Adrenal gland (tissue), 5 donors: ENCODE measurements around the gene UBE3A.

ENCODE experiments used
- POLR2A ChIP-seq, 2 donors: fragments of 450-650 bp; IDR thresholded peaks; one replicate each; pipeline ENCODE4 v1.6.1; 2017; ENCODE audit warnings: antibody characterized with exemption in 2 of 2, mild to moderate bottlenecking in 2 of 2, moderate library complexity in 1 of 2
- TF ChIP-seq, protein P1 (sequence below), 6 experiments: fragments of 450-650 bp in 4 of 6; fragments of 200-600 bp in 2 of 6; sonication (generic) in 1 of 6; IDR thresholded peaks; 1 replicate in 5 of 6; 2 replicates in 1 of 6; pipeline versions ENCODE4 v1.5.1 to v1.8.0; 2016 to 2021; ENCODE audit warnings: antibody characterized with exemption in 6 of 6, mild to moderate bottlenecking in 2 of 6, moderate library complexity in 1 of 6
- donor health status: DM: no; HTN: no; CAD: no.

DNA sequence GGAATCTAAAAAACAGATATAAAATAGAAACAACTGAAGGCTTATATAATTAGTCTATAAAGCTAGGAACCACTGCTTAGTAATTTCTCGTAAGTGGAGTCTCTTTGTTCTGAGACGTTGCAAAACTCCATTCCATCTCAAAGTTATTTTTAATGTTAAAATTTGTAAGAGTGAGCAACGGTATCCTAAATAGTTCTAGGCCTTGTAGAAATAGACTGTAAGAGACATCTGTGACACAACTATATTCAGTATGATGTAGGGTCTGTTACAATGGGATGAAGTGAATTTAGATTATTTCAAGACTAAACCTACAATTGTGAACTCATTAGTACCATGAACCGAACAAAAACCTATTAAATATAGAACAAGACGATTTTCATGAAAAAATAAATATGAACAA lies 57.2 kb downstream of the UBE3A start:
- TF ChIP-seq, protein P1, sequence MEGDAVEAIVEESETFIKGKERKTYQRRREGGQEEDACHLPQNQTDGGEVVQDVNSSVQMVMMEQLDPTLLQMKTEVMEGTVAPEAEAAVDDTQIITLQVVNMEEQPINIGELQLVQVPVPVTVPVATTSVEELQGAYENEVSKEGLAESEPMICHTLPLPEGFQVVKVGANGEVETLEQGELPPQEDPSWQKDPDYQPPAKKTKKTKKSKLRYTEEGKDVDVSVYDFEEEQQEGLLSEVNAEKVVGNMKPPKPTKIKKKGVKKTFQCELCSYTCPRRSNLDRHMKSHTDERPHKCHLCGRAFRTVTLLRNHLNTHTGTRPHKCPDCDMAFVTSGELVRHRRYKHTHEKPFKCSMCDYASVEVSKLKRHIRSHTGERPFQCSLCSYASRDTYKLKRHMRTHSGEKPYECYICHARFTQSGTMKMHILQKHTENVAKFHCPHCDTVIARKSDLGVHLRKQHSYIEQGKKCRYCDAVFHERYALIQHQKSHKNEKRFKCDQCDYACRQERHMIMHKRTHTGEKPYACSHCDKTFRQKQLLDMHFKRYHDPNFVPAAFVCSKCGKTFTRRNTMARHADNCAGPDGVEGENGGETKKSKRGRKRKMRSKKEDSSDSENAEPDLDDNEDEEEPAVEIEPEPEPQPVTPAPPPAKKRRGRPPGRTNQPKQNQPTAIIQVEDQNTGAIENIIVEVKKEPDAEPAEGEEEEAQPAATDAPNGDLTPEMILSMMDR (IDR thresholded peaks at IDR 0.05): no peak
- TF ChIP-seq POLR2A (IDR thresholded peaks at IDR 0.05): no peak
